PFSK-1 (cell line): ENCODE data around the gene GNB1.

ENCODE experiments used
- FOXP2 ChIP-seq: optimal IDR thresholded peaks from 2 replicates; pipeline ENCODE3; 2011; ENCODE audit warnings: borderline replicate concordance, control low read depth, inconsistent platforms; ENCODE audit not compliant: insufficient read depth; ENCODE audit errors: extremely low read length, extremely low read depth
- POLR2AphosphoS5 ChIP-seq: IDR thresholded peaks from 2 replicates; pipeline ENCODE4 v1.6.1; 2012; ENCODE audit warnings: low read depth, mild to moderate bottlenecking, control low read depth, low read length, moderate library complexity
- SIN3A ChIP-seq: IDR thresholded peaks from 2 replicates; pipeline ENCODE4 v1.6.1; 2012; ENCODE audit warnings: mild to moderate bottlenecking, low read length, moderate library complexity, borderline replicate concordance; ENCODE audit not compliant: insufficient read depth
- TAF1 ChIP-seq: IDR thresholded peaks from 2 replicates; pipeline ENCODE4 v1.6.1; 2012; ENCODE audit warnings: low read length, control low read depth, borderline replicate concordance; ENCODE audit not compliant: insufficient read depth
- TF ChIP-seq, protein P1 (sequence below), 2 experiments: IDR thresholded peaks; 2 replicates each; pipeline versions ENCODE4 v1.6.1 to v1.8.0; 2011 to 2012; ENCODE audit warnings: low read depth in 2 of 2, low read length in 2 of 2, control low read depth in 1 of 2, inconsistent platforms in 1 of 2, mild to moderate bottlenecking in 1 of 2, moderate library complexity in 1 of 2; ENCODE audit not compliant: insufficient read depth in 1 of 2

Gene GNB1

DNA sequence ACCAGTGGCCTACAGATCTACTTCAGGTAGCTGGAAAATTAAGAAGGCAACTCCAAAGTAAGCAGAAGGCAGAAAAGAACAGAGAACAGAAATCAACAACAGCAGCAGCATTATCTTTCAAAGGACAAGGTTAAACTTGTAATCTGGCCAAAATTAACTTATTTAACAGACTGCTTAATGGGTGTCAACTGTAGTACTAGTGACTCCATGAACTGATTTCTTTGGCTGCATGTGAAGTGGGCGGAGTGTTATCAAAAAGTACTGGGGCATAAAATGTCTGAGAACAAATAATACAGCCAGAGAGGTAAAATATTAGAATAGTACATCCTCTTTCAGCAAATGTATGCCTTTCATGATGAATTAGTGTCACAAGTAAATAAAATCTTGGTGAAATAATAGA is 88.0 kb downstream of the GNB1 start:
- TF ChIP-seq SIN3A, result no peak
- TF ChIP-seq TAF1, result no peak
- TF ChIP-seq, protein P1, sequence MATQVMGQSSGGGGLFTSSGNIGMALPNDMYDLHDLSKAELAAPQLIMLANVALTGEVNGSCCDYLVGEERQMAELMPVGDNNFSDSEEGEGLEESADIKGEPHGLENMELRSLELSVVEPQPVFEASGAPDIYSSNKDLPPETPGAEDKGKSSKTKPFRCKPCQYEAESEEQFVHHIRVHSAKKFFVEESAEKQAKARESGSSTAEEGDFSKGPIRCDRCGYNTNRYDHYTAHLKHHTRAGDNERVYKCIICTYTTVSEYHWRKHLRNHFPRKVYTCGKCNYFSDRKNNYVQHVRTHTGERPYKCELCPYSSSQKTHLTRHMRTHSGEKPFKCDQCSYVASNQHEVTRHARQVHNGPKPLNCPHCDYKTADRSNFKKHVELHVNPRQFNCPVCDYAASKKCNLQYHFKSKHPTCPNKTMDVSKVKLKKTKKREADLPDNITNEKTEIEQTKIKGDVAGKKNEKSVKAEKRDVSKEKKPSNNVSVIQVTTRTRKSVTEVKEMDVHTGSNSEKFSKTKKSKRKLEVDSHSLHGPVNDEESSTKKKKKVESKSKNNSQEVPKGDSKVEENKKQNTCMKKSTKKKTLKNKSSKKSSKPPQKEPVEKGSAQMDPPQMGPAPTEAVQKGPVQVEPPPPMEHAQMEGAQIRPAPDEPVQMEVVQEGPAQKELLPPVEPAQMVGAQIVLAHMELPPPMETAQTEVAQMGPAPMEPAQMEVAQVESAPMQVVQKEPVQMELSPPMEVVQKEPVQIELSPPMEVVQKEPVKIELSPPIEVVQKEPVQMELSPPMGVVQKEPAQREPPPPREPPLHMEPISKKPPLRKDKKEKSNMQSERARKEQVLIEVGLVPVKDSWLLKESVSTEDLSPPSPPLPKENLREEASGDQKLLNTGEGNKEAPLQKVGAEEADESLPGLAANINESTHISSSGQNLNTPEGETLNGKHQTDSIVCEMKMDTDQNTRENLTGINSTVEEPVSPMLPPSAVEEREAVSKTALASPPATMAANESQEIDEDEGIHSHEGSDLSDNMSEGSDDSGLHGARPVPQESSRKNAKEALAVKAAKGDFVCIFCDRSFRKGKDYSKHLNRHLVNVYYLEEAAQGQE (IDR thresholded peaks at IDR 0.05; ENCODE audit: insufficient read depth in 1 of 2, low read depth in 2 of 2, low read length in 2 of 2), result no peak
- TF ChIP-seq FOXP2, result no peak
- TF ChIP-seq POLR2AphosphoS5, result no peak

DNA sequence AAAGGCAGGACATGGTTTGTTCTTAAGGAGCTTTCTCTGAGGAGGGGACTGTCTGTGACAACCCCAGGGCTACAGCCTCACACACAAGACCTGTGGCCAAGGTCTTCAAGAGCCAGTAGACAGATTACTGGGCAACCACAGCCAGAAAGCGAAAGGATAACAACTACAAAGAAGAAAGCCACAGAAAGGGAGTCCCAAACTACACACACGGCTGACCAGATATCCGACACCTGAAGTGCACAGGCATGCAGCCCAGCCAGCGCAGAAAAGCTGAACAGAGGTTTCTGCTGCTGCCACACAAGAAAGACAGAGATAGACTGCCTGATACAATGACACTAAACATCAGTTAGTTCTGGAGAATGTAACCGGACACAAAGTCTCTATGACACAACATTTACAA is 91.2 kb downstream of the GNB1 start:
- TF ChIP-seq, protein P1 (IDR thresholded peaks at IDR 0.05; ENCODE audit: insufficient read depth in 1 of 2, low read depth in 2 of 2, low read length in 2 of 2), result no peak
- no peak for TF ChIP-seq FOXP2
- TF ChIP-seq TAF1, result no peak
- TF ChIP-seq POLR2AphosphoS5, result no peak
- no peak for TF ChIP-seq SIN3A

DNA sequence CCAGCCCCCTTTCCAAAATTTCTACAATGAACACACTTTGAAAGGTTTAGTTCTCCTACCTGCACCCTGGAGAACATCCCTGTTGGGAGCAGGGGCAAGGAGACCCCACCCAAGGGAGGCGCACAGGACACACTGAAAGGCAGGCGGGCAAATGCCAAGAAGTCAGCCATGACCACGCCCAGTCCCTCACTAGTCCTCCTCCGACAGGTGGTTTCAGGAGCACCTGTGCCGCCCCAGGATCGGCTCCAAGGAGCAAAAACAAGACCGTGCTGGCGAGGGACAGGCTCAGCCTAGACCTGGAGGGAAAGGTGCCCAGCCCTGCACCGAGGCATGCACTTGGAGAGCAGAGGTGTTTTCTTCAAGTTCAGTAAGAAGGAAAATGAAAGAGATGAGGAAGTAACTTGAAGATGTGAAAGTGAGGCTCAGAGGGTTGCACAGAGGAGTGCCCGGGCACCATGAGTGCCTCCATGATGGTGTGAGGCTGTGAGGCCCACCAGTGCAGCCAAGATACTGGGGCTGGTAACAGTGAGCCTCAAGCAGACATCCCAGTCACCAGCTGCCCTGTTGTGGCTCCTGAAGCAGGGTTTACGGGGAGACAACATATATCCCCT is 93.1 kb downstream of the GNB1 start:
- no peak for TF ChIP-seq FOXP2
- no peak for TF ChIP-seq POLR2AphosphoS5
- TF ChIP-seq TAF1, result no peak
- TF ChIP-seq, protein P1 (IDR thresholded peaks at IDR 0.05; ENCODE audit: insufficient read depth in 1 of 2, low read depth in 2 of 2, low read length in 2 of 2), result no peak
- TF ChIP-seq SIN3A, result no peak

DNA sequence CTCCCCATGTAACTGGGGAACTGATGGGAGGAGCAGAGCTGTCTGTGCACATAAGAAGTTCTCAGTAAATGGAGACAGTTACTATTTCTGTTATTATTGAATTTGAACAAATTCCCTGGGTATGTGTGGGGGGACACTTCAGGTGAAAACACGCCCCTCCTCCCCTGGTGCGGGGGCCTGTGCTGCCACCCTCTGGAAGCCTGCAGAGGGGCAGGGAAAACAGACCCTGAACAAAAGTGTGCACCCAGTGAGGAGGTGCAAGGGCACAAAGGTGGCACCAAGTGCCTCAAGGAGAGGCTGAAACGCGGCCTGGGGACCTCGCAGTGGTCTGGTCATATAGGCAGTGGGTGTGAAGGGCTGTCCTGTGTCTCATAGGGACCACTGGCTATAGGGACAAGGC is 94.4 kb downstream of the GNB1 start:
- no peak for TF ChIP-seq SIN3A

DNA sequence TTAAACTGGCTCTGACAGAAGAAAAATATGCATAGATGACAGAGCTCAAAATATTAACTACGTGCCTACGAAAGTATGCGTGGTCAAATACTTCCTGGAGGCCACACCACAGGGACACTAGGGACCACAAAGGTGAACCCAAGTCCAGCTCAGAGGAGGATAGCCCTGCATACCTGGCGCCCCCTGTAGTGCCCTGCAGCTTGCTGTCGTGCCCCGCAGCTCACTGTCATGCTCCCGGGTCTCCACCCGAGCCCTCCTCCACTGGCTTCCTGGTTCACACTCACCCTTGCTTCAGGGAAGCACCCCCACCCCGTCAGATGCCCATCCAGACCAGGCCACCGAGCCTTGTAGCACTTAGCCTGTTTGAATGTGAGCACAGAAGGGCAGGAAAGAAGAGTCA is 95.9 kb downstream of the GNB1 start:
- TF ChIP-seq TAF1, result no peak
- TF ChIP-seq SIN3A, result no peak
- no peak for TF ChIP-seq POLR2AphosphoS5
- TF ChIP-seq FOXP2, result no peak
- TF ChIP-seq, protein P1 (IDR thresholded peaks at IDR 0.05; ENCODE audit: insufficient read depth in 1 of 2, low read depth in 2 of 2, low read length in 2 of 2), result no peak
